Measurements from ENCODE around the gene SLC40A1.

GRCh38 chr2:189579585-189580186 is 900 bp downstream of the SLC40A1 start:
- TF ChIP-seq POLR2AphosphoS5 (IDR thresholded peaks at IDR 0.05; ENCODE audit: low read depth, low read length) (no peak), TAF1 (IDR thresholded peaks at IDR 0.05; ENCODE audit: low read depth, low read length) (no peak), SPI1 (IDR thresholded peaks at IDR 0.05; ENCODE audit: low read depth, low read length) (no peak), POLR2A (IDR thresholded peaks at IDR 0.05; ENCODE audit: low read depth, low read length) (no peak), POU2F2 (IDR thresholded peaks at IDR 0.05; ENCODE audit: low read depth, low read length) (no peak), PAX5 (IDR thresholded peaks at IDR 0.05; ENCODE audit: insufficient read depth, low read length, severe bottlenecking) (no peak)

Measured in GM12891 (cell line).